ENCODE results near the gene IMP4. TPM values are rescaled to one million over a fixed set of nuclear protein-coding genes. Genes with fewer than 3 reads are reported as not detected.

IMP4 gene
- total and polyA plus RNA-seq, 2 of the 8 experiments (the other 6 are each of a cell fraction or from before 2014, with no cell fraction given) = 96.8 to 194 TPM

GRCh38 chr2:130345091-130345490 is 2.4 kb downstream of the IMP4 start (continued):
- TF ChIP-seq POU5F1 (IDR thresholded peaks at IDR 0.05; ENCODE audit: low read depth, low read length) (no peak), KDM4A (IDR thresholded peaks at IDR 0.05; ENCODE audit: low read depth, low read length, severe bottlenecking) (no peak)

Measured in H1 (cell line).